K562 (cell line): Measurements from ENCODE around the gene FIZ1. TPM values are rescaled to one million over a fixed set of nuclear protein-coding genes. Genes with fewer than 3 reads are reported as not detected.

Experiments used
- ARID4B ChIP-seq: sonication (generic); formaldehyde crosslinking; IDR thresholded peaks from 2 replicates; pipeline ENCODE4 v1.8.0; 2022; ENCODE audit warnings: mild to moderate bottlenecking, missing genetic modification reagents
- ELK1 ChIP-seq: sonication (generic); formaldehyde crosslinking; IDR thresholded peaks from 2 replicates; pipeline ENCODE4 v1.8.1; 2022; ENCODE audit warnings: missing genetic modification reagents
- FOXA3 ChIP-seq, 2 experiments: fragments of 450-650 bp in 1 of 2; sonication (generic) in 1 of 2; formaldehyde crosslinking; IDR thresholded peaks in 1 of 2; conservative IDR thresholded peaks in 1 of 2; 2 replicates each; pipeline versions ENCODE4 v1.4.0 to v1.8.0; 2020 to 2022; ENCODE audit warnings: mild to moderate bottlenecking in 2 of 2, missing genetic modification reagents in 1 of 2
- HMG20A ChIP-seq: fragments of 450-650 bp; formaldehyde crosslinking; conservative IDR thresholded peaks from 2 replicates; pipeline ENCODE4 v1.4.0; 2020; ENCODE audit warnings: mild to moderate bottlenecking, mixed read lengths
- KLF16 ChIP-seq: IDR thresholded peaks from 2 replicates; pipeline ENCODE4 v1.6.1; 2016; ENCODE audit warnings: antibody characterized with exemption
- MAFF ChIP-seq: IDR thresholded peaks from 2 replicates; pipeline ENCODE4 v1.6.1; 2012; ENCODE audit warnings: low read length, improper control_type of control experiment
- MTF1 ChIP-seq: fragments of 250-450 bp; sonication (Bioruptor Pico); IDR thresholded peaks from 2 replicates; pipeline ENCODE4 v1.9.0; 2021; ENCODE audit warnings: moderate library complexity, mild to moderate bottlenecking, inconsistent platforms, borderline replicate concordance
- MYBL2 ChIP-seq, 2 experiments: fragments of 450-650 bp in 1 of 2; sonication (generic) in 1 of 2; formaldehyde crosslinking in 1 of 2; IDR thresholded peaks; 2 replicates each; pipeline versions ENCODE4 v1.6.1 to v1.8.1; 2017 to 2022; ENCODE audit warnings: borderline replicate concordance in 1 of 2, inconsistent platforms in 1 of 2, low read depth in 1 of 2, mild to moderate bottlenecking in 1 of 2, missing genetic modification reagents in 1 of 2, moderate library complexity in 1 of 2
- NR1H2 ChIP-seq: sonication (generic); formaldehyde crosslinking; IDR thresholded peaks from 2 replicates; pipeline ENCODE4 v1.4.0; 2020; ENCODE audit warnings: mild to moderate bottlenecking, missing genetic modification reagents
- PATZ1 ChIP-seq: fragments of 250-450 bp; sonication (Bioruptor Pico); IDR thresholded peaks from 2 replicates; pipeline ENCODE4 v1.5.0; 2020; ENCODE audit warnings: mild to moderate bottlenecking, borderline replicate concordance
- PTRF ChIP-seq: fragments of 450-650 bp; IDR thresholded peaks from 2 replicates; pipeline ENCODE4 v1.6.1; 2016; ENCODE audit warnings: mild to moderate bottlenecking, missing genetic modification characterization, missing compliant biosample characterization
- PYGO2 ChIP-seq: fragments of 450-650 bp; IDR thresholded peaks from 2 replicates; pipeline ENCODE4 v1.6.1; 2016; ENCODE audit warnings: mild to moderate bottlenecking, missing genetic modification characterization, moderate library complexity, missing compliant biosample characterization
- RAD51 ChIP-seq: fragments of 450-650 bp; IDR thresholded peaks from 2 replicates; pipeline ENCODE4 v1.7.1; 2016; ENCODE audit warnings: low read depth, mild to moderate bottlenecking, borderline replicate concordance
- RNF2 ChIP-seq: sonication (generic); IDR thresholded peaks from 2 replicates; pipeline ENCODE4 v1.6.1; 2016
- SETDB1 ChIP-seq: IDR thresholded peaks from one replicate; pipeline ENCODE4 v1.6.1; 2012; ENCODE audit warnings: low read length, control low read depth, inconsistent platforms
- ZBTB1 ChIP-seq: sonication (generic); formaldehyde crosslinking; IDR thresholded peaks from 2 replicates; pipeline ENCODE4 v1.8.1; 2023; ENCODE audit warnings: missing genetic modification reagents, low read depth, mild to moderate bottlenecking, borderline replicate concordance
- ZNF23 ChIP-seq: fragments of 250-450 bp; sonication (Bioruptor Pico); IDR thresholded peaks from 2 replicates; pipeline ENCODE4 v1.4.0; 2020; ENCODE audit warnings: mild to moderate bottlenecking
- ZNF740 ChIP-seq, 3 experiments: fragments of 200-800 bp in 1 of 3; sonication (Bioruptor generic) in 1 of 3; sonication (generic) in 1 of 3; formaldehyde crosslinking in 1 of 3; IDR thresholded peaks; 2 replicates each; pipeline versions ENCODE4 v1.6.1 to v1.8.0; 2016 to 2022; ENCODE audit warnings: mild to moderate bottlenecking in 2 of 3, missing compliant biosample characterization in 2 of 3, missing genetic modification characterization in 2 of 3, missing genetic modification reagents in 1 of 3
- polyA plus RNA-seq, 8 experiments: library from polyadenylated mRNA; depleted of rRNA in 4 of 8; stranded (reverse) in 5 of 8; unstranded in 3 of 8; fragments of >200 nt; fragmentation: Nextera tagmentation in 2 of 8; fragmentation: Illumina TruSeq in 1 of 8; extraction: Ambion mirVana in 2 of 8; extraction: Trizol in 1 of 8; gene quantifications; 2 replicates each; pipeline versions ENCODE4 v1.2.1 to v1.2.3, GENCODE V29; 2011 to 2014; ENCODE audit warnings: inconsistent platforms in 1 of 8, missing spikeins in 1 of 8
- total RNA-seq, 7 experiments: library from RNA; depleted of rRNA in 6 of 7; stranded (reverse); fragments of >200 nt in 6 of 7; fragmentation: Illumina TruSeq in 2 of 7; extraction: Trizol in 2 of 7; gene quantifications; 2 replicates each; pipeline versions ENCODE4 v1.2.1 to v1.2.3, GENCODE V29; 2011 to 2021; ENCODE audit warnings: low replicate concordance in 1 of 7

The FIZ1 gene
- total and polyA plus RNA-seq, 9 of the 15 experiments (the other 6 are each of a cell fraction or from before 2014, with no cell fraction given) = 0.79 to 17.5 (median 5.5) TPM

GRCh38 chr19:55599842-55600661, 735 bp upstream of the FIZ1 start, which contains the start of gene ZNF524 (continued):
- TF ChIP-seq PATZ1 (CRISPR knock-in tag) = no peak
- no peak for TF ChIP-seq RAD51
- no peak for TF ChIP-seq MAFF
- no peak for TF ChIP-seq KLF16
- 0 out of 2 replicates have a peak, but pooled peaks have one; percentile 38 for TF ChIP-seq ARID4B (CRISPR knock-in tag)
- TF ChIP-seq HMG20A (CRISPR knock-in tag) = no peak
- no peak for TF ChIP-seq PTRF
- no peak for TF ChIP-seq SETDB1
- TF ChIP-seq NR1H2 (CRISPR knock-in tag) = no peak
- no peak for TF ChIP-seq ZBTB1 (CRISPR knock-in tag)
- no peak for TF ChIP-seq ZNF23 (CRISPR knock-in tag)
- no peak for TF ChIP-seq PYGO2 (tag)
- no peak for TF ChIP-seq ELK1 (CRISPR knock-in tag)
- peak; percentile 85 for TF ChIP-seq MYBL2 (IDR thresholded peaks at IDR 0.05; ENCODE audit: low read depth)
- TF ChIP-seq MYBL2 (CRISPR knock-in tag; IDR thresholded peaks at IDR 0.05; ENCODE audit: borderline replicate concordance) = no peak
- TF ChIP-seq FOXA3 (CRISPR knock-in tag; conservative IDR thresholded peaks at IDR 0.05 in 1 of 2, IDR thresholded peaks at IDR 0.05 in 1 of 2) = no peak
- 0 out of 2 replicates have a peak, but pooled peaks have one; percentile 39 for TF ChIP-seq MTF1 (CRISPR knock-in tag)
- no peak for TF ChIP-seq ZNF740 (CRISPR knock-in tag; IDR thresholded peaks at IDR 0.05)
- TF ChIP-seq ZNF740 (tag; IDR thresholded peaks at IDR 0.05) = no peak
- TF ChIP-seq RNF2 = peak; percentile 56
